ENCODE results near the gene RUBCNL. TPM values are rescaled to one million over a fixed set of nuclear protein-coding genes. Genes with fewer than 3 reads are reported as not detected.

RUBCNL gene
- total and polyA plus RNA-seq, 4 donors: 1.3 to 12.8 (median 3.9) TPM

DNA sequence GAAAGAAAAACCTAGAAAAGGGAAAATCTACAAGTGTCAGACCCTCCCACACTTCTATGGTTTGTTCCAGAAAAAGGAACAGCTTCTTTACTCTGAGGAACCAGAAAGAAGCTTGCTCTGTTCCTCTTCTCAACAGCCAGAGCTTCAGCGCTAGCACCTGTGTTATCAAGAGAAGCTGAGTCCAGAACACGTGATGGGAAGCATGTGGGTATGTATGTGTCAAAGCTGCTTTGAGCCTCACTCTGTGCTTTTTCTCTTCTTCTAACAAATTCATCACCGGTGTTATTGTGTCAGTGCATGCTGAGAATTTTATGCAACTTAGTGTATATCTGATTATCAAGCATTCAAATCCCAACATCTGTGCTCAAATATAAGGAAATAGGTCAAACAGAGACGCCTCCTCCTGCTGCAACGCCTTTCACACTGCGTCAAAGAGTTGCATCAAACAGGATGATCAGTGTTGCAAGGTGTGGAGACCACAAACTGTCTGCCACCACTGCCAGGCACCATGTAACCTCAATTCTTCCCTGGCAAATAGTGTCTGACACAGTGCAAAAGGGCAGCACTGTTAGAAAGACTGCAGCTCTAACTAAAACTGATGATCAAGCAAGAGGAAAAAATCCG is 91.4 kb downstream of the RUBCNL start:
- intact Hi-C loops (cut with DNase I): loop anchor here in 1 of 2 donors (5.0 kb wide), 1 partner anchor 83 kb away; the partner anchor contains the start of gene LRRC63
- no peak overlapping the region for H3K27ac ChIP-seq (ENCODE audit: low read depth in 1 of 2, low read length in 2 of 2)
- peaks cover 1% of the 10 kb centered on the region for H3K9me3 ChIP-seq (ENCODE audit: control insufficient read depth, low read length)
- H3K27me3 ChIP-seq (ENCODE audit: control insufficient read depth in 1 of 2, insufficient read depth in 2 of 2, low read length in 1 of 2): no peaks in the 10 kb centered on the region
- DNase-seq (peak in 1 of 2 donors; percentile 59), ATAC-seq (ENCODE audit: low FRiP score) (peak; percentile 72)
- H3K4me1 ChIP-seq (ENCODE audit: control insufficient read depth in 1 of 2, insufficient read depth in 2 of 2, low read length in 2 of 2): no peaks in the 10 kb centered on the region
- H3K36me3 ChIP-seq (ENCODE audit: control insufficient read depth in 1 of 2, insufficient read depth in 2 of 2, low read length in 1 of 2): no peaks in the 10 kb centered on the region
- WGBS, 2 donors: 49 to 62% methylated on average over 7 of the region's 7 CpGs
- no peak overlapping the region for H3K4me3 ChIP-seq (ENCODE audit: low read length in 2 of 2)

DNA sequence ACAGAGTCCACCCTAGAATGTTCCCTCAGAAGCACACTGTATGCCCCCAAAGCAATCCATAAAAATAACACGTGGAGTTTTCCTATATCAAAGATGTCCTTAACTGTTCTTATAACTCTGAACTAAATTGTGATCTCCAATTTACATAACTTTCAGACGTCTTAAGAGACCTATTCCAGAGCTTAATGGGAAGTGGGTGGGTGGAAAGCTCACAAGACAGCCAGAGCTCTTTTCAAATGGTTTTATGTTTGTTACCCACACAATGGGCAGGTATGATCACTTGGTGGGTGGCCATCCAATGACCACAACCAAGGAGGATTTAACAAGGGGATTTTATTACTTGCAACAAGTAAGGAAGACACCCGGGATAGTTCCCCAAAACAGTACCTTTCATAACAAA is 93.6 kb downstream of the RUBCNL start:
- H3K4me1 ChIP-seq (ENCODE audit: control insufficient read depth in 1 of 2, insufficient read depth in 2 of 2, low read length in 2 of 2): no peaks in the 10 kb centered on the region
- DNase-seq (no peak), ATAC-seq (ENCODE audit: low FRiP score) (no peak)
- no peak overlapping the region for H3K4me3 ChIP-seq (ENCODE audit: low read length in 2 of 2)
- no peaks in the 10 kb centered on the region for H3K9me3 ChIP-seq (ENCODE audit: control insufficient read depth, low read length)
- no peaks in the 10 kb centered on the region for H3K36me3 ChIP-seq (ENCODE audit: control insufficient read depth in 1 of 2, insufficient read depth in 2 of 2, low read length in 1 of 2)
- WGBS, 2 donors: 74 to 77% methylated on average over 3 of the region's 3 CpGs
- H3K27ac ChIP-seq (ENCODE audit: low read depth in 1 of 2, low read length in 2 of 2): no peak overlapping the region
- no peaks in the 10 kb centered on the region for H3K27me3 ChIP-seq (ENCODE audit: control insufficient read depth in 1 of 2, insufficient read depth in 2 of 2, low read length in 1 of 2)
- intact Hi-C loops (cut with DNase I): no loop called here

Other genes starting within 250 kb of the RUBCNL start
- 10 to 100 TPM; 74.7 to 76.5 TPM for gene LCP1, start 205.1 kb downstream of the RUBCNL start, total RNA-seq
- gene LCP1, start 205.1 kb downstream of the RUBCNL start, polyA plus RNA-seq: 10 to 100 TPM in 1 of 2 donors, 1 to 10 TPM in 1; 6.2 to 36.2 TPM
- under 1 TPM in 1 of 2 donors, not detected in 1; 0.99 TPM for gene LRRC63, start 175.3 kb downstream of the RUBCNL start, total RNA-seq
- under 1 TPM in 1 of 2 donors, not detected in 1; 0.15 TPM for gene LRRC63, start 175.3 kb downstream of the RUBCNL start, polyA plus RNA-seq
- 10 to 100 TPM; 44.4 to 46.5 TPM for gene LRCH1, start 165.9 kb upstream of the RUBCNL start, total RNA-seq
- gene LRCH1, start 165.9 kb upstream of the RUBCNL start, polyA plus RNA-seq: 10 to 100 TPM; 12.3 to 13.1 TPM

Data from aorta (tissue), 5 donors.